Subcutaneous abdominal adipose tissue (tissue), 5 donors: ENCODE results near the gene HOXD13.
A peak's percentile ranks its signal among the peaks of the same experiment; 100 is the strongest.

Experiments used
- H3K27ac ChIP-seq: one replicate; pipeline ENCODE4 v1.7.0; 2013; ENCODE audit warnings: low read depth, mild to moderate bottlenecking, inconsistent platforms, low read length, moderate library complexity
- H3K27me3 ChIP-seq, 5 donors: one replicate each; pipeline ENCODE4 v1.7.0; 2013; ENCODE audit warnings: low read length in 5 of 5, inconsistent platforms in 1 of 5; ENCODE audit not compliant: control insufficient read depth in 5 of 5, insufficient read depth in 4 of 5
- H3K36me3 ChIP-seq, 5 donors: one replicate each; pipeline ENCODE4 v1.7.0; 2013; ENCODE audit warnings: low read length in 5 of 5; ENCODE audit not compliant: control insufficient read depth in 5 of 5, insufficient read depth in 5 of 5
- H3K4me1 ChIP-seq, 5 donors: one replicate each; pipeline ENCODE4 v1.7.0; 2013; ENCODE audit warnings: low read length in 5 of 5, mild to moderate bottlenecking in 3 of 5, moderate library complexity in 1 of 5; ENCODE audit not compliant: control insufficient read depth in 5 of 5, insufficient read depth in 5 of 5
- H3K4me3 ChIP-seq, 5 donors: one replicate each; pipeline ENCODE4 v1.7.0; 2013; ENCODE audit warnings: low read length in 5 of 5, low read depth in 1 of 5
- H3K9ac ChIP-seq, 5 donors: one replicate each; pipeline ENCODE4 v1.7.0; 2013; ENCODE audit warnings: low read length in 5 of 5, mild to moderate bottlenecking in 4 of 5, moderate library complexity in 3 of 5
- H3K9me3 ChIP-seq, 5 donors: one replicate each; pipeline ENCODE4 v1.7.0; 2013; ENCODE audit warnings: low read length in 5 of 5; ENCODE audit not compliant: control insufficient read depth in 5 of 5
- donor health status: healthy.
- donor health status: healthy.
- donor health status: healthy.
- donor health status: healthy.
- donor health status: healthy.

HOXD13 gene

GRCh38 chr2:176124947-176125771, 32.6 kb downstream of the HOXD13 start:
- H3K36me3 ChIP-seq: no peaks in the 10 kb centered on the region
- peaks cover 2 to 43% (median 39%) of the 10 kb centered on the region in 5 donors for H3K4me1 ChIP-seq
- H3K27ac ChIP-seq: no peak overlapping the region
- no peak overlapping the region for H3K9ac ChIP-seq
- no peaks in the 10 kb centered on the region for H3K9me3 ChIP-seq
- no peak overlapping the region for H3K4me3 ChIP-seq
- H3K27me3 ChIP-seq: peaks cover 20 to 54% (median 25%) of the 10 kb centered on the region in 5 donors

- H3K27ac ChIP-seq: no peak overlapping the region
- H3K9me3 ChIP-seq: no peaks in the 10 kb centered on the region
- peaks cover under 1 to 45% (median 42%) of the 10 kb centered on the region in 5 donors for H3K4me1 ChIP-seq
- no peaks in the 10 kb centered on the region for H3K36me3 ChIP-seq
- H3K27me3 ChIP-seq: peaks cover 15 to 51% (median 22%) of the 10 kb centered on the region in 5 donors
- H3K4me3 ChIP-seq: no peak overlapping the region
- no peak overlapping the region for H3K9ac ChIP-seq
Measured at GRCh38 chr2:176125772-176126054, 33.2 kb downstream of the HOXD13 start.

- H3K9ac ChIP-seq: no peak overlapping the region
- H3K27me3 ChIP-seq: peaks cover 4 to 44% (median 12%) of the 10 kb centered on the region in 5 donors
- H3K4me3 ChIP-seq: peak overlapping the region in 2 of 5 donors; percentile 11 to 32
- H3K27ac ChIP-seq: no peak overlapping the region
- peaks cover 0 to 48% (median 45%) of the 10 kb centered on the region in 5 donors for H3K4me1 ChIP-seq
- H3K9me3 ChIP-seq: no peaks in the 10 kb centered on the region
- H3K36me3 ChIP-seq: no peaks in the 10 kb centered on the region
Measured at GRCh38 chr2:176126929-176127773, 34.6 kb downstream of the HOXD13 start.

- peaks cover 4 to 43% (median 12%) of the 10 kb centered on the region in 5 donors for H3K27me3 ChIP-seq
- H3K36me3 ChIP-seq: no peaks in the 10 kb centered on the region
- H3K4me1 ChIP-seq: peaks cover 0 to 45% (median 43%) of the 10 kb centered on the region in 5 donors
- no peak overlapping the region for H3K27ac ChIP-seq
- no peak overlapping the region for H3K9ac ChIP-seq
- no peak overlapping the region for H3K4me3 ChIP-seq
- no peaks in the 10 kb centered on the region for H3K9me3 ChIP-seq
Measured at GRCh38 chr2:176127774-176128072, 35.2 kb downstream of the HOXD13 start.

GRCh38 chr2:176128172-176128981, 35.9 kb downstream of the HOXD13 start:
- no peaks in the 10 kb centered on the region for H3K36me3 ChIP-seq
- peaks cover 4 to 44% (median 10%) of the 10 kb centered on the region in 5 donors for H3K27me3 ChIP-seq
- H3K4me3 ChIP-seq: peak overlapping the region; percentile 44 to 73 (median 63)
- H3K27ac ChIP-seq: peak overlapping the region; percentile 62
- peak overlapping the region in 3 of 5 donors; percentile 45 to 59 (median 53) for H3K9ac ChIP-seq
- H3K4me1 ChIP-seq: peaks cover 0 to 45% (median 42%) of the 10 kb centered on the region in 5 donors
- H3K9me3 ChIP-seq: no peaks in the 10 kb centered on the region

- no peaks in the 10 kb centered on the region for H3K9me3 ChIP-seq
- no peaks in the 10 kb centered on the region for H3K36me3 ChIP-seq
- peak within 1 kb of the TSS; percentile 63 to 83 (median 73) for H3K4me3 ChIP-seq
- peak within 1 kb of the TSS in 4 of 5 donors; percentile 40 to 62 (median 56) for H3K9ac ChIP-seq
- H3K27me3 ChIP-seq: peaks cover 0 to 41% (median 8%) of the 10 kb centered on the region in 5 donors
- H3K4me1 ChIP-seq: peaks cover 0 to 46% (median 40%) of the 10 kb centered on the region in 5 donors
- H3K27ac ChIP-seq: peak within 1 kb of the TSS; percentile 79
Measured at GRCh38 chr2:176128982-176129796, 36.7 kb downstream of the HOXD13 start, which contains the start of gene HOXD8. Gene HOXD8, plus strand, starts transcription at chr2:176129705. Its CDS starts 662 bp downstream, at chr2:176130367.

GRCh38 chr2:176129813-176130146, 37.3 kb downstream of the HOXD13 start:
- H3K27ac ChIP-seq: peak overlapping the region; percentile 62
- H3K9ac ChIP-seq: peak overlapping the region in 1 of 5 donors; percentile 62
- no peaks in the 10 kb centered on the region for H3K36me3 ChIP-seq
- H3K4me3 ChIP-seq: peak overlapping the region in 4 of 5 donors; percentile 41 to 83 (median 71)
- peaks cover 0 to 39% (median 7%) of the 10 kb centered on the region in 5 donors for H3K27me3 ChIP-seq
- peaks cover 0 to 49% (median 40%) of the 10 kb centered on the region in 5 donors for H3K4me1 ChIP-seq
- H3K9me3 ChIP-seq: no peaks in the 10 kb centered on the region

- no peaks in the 10 kb centered on the region for H3K9me3 ChIP-seq
- peak overlapping the region; percentile 57 to 83 (median 73) for H3K4me3 ChIP-seq
- no peaks in the 10 kb centered on the region for H3K36me3 ChIP-seq
- peaks cover 0 to 36% (median 2%) of the 10 kb centered on the region in 5 donors for H3K27me3 ChIP-seq
- peak overlapping the region; percentile 40 to 79 (median 62) for H3K9ac ChIP-seq
- peaks cover 1 to 54% (median 44%) of the 10 kb centered on the region in 5 donors for H3K4me1 ChIP-seq
- H3K27ac ChIP-seq: peak overlapping the region; percentile 79
Measured at GRCh38 chr2:176130147-176130956, 37.8 kb downstream of the HOXD13 start.
